GM23338 (cell line): ENCODE results near the gene PRSS8. TPM values are rescaled to one million over a fixed set of nuclear protein-coding genes. Genes with fewer than 3 reads are reported as not detected.

ENCODE experiments used
- ATAC-seq: fragments of 200-7000 bp; cut with Tn5 transposase; 3 replicates; pipeline ENCODE4 v1.9.1; 2020
- DNase-seq: peaks from one replicate; pipeline ENCODE4 v3.0.0-alpha.2; 2015; ENCODE audit warnings: low spot score
- H2AFZ ChIP-seq: fragments of 200-600 bp; sonication (generic); 2 replicates; pipeline ENCODE4 v1.8.0; 2016; ENCODE audit warnings: antibody characterized with exemption, mild to moderate bottlenecking, moderate library complexity
- H3F3A ChIP-seq: fragments of 200-600 bp; sonication (generic); replicated peaks from 2 replicates; pipeline ENCODE4 v1.8.0; 2017; ENCODE audit warnings: antibody characterized with exemption, mixed run types, low read depth
- H3K27ac ChIP-seq: fragments of 200-600 bp; sonication (generic); 2 replicates; pipeline ENCODE4 v1.6.1; 2016; ENCODE audit warnings: low read depth
- H3K27me3 ChIP-seq: fragments of 200-600 bp; sonication (generic); 2 replicates; pipeline ENCODE4 v1.8.0; 2016; ENCODE audit warnings: mild to moderate bottlenecking, mixed run types, moderate library complexity; ENCODE audit not compliant: insufficient read depth
- H3K36me3 ChIP-seq: fragments of 200-600 bp; sonication (generic); 2 replicates; pipeline ENCODE4 v1.8.0; 2016; ENCODE audit warnings: mild to moderate bottlenecking; ENCODE audit not compliant: insufficient read depth
- H3K4me1 ChIP-seq: fragments of 200-600 bp; sonication (generic); 2 replicates; pipeline ENCODE4 v1.8.0; 2016; ENCODE audit warnings: mild to moderate bottlenecking, moderate library complexity; ENCODE audit not compliant: insufficient read depth
- H3K4me2 ChIP-seq: fragments of 200-600 bp; sonication (generic); 2 replicates; pipeline ENCODE4 v1.7.1; 2017; ENCODE audit warnings: mixed run types
- H3K4me3 ChIP-seq: fragments of 200-600 bp; sonication (generic); 2 replicates; pipeline ENCODE4 v1.6.1; 2016; ENCODE audit warnings: mixed run types
- H3K79me2 ChIP-seq: fragments of 200-600 bp; sonication (generic); replicated peaks from 2 replicates; pipeline ENCODE4 v1.8.0; 2017; ENCODE audit warnings: mild to moderate bottlenecking; ENCODE audit not compliant: insufficient read depth
- H3K9me2 ChIP-seq: fragments of 200-600 bp; sonication (generic); 2 replicates; pipeline ENCODE4 v1.8.0; 2017; ENCODE audit not compliant: insufficient read depth
- H4K20me1 ChIP-seq: fragments of 200-600 bp; sonication (generic); replicated peaks from 2 replicates; pipeline ENCODE4 v1.8.0; 2017; ENCODE audit warnings: mild to moderate bottlenecking; ENCODE audit not compliant: insufficient read depth
- H3K27ac Mint-ChIP-seq: 2 replicates; pipeline ENCODE4 v1.8.0; 2020; ENCODE audit warnings: inconsistent platforms, mild to moderate bottlenecking, moderate library complexity, mixed read lengths
- H3K27me3 Mint-ChIP-seq: 3 replicates; pipeline ENCODE4 v1.8.0; 2022; ENCODE audit warnings: low read depth, mild to moderate bottlenecking, moderate library complexity, mixed read lengths, inconsistent platforms; ENCODE audit not compliant: insufficient read depth, poor library complexity
- H3K36me3 Mint-ChIP-seq: 3 replicates; pipeline ENCODE4 v1.8.0; 2021; ENCODE audit warnings: low read depth, mild to moderate bottlenecking, inconsistent platforms, moderate library complexity, mixed read lengths
- H3K4me1 Mint-ChIP-seq: 3 replicates; pipeline ENCODE4 v1.8.0; 2020; ENCODE audit warnings: mild to moderate bottlenecking, inconsistent platforms, mixed read lengths
- H3K4me3 Mint-ChIP-seq: 3 replicates; pipeline ENCODE4 v1.8.0; 2021; ENCODE audit warnings: moderate library complexity, mild to moderate bottlenecking, inconsistent platforms, mixed read lengths
- H3K9me3 Mint-ChIP-seq: 3 replicates; pipeline ENCODE4 v1.8.0; 2020; ENCODE audit warnings: moderate library complexity, mild to moderate bottlenecking, inconsistent platforms, mixed read lengths
- CREB1 ChIP-seq: fragments of 250-450 bp; sonication (Bioruptor Pico); IDR thresholded peaks from 2 replicates; pipeline ENCODE4 v1.5.0; 2020; ENCODE audit warnings: low read depth, mild to moderate bottlenecking, moderate library complexity
- CTCF ChIP-seq, 2 experiments: fragments of 200-600 bp in 1 of 2; sonication (generic) in 1 of 2; conservative IDR thresholded peaks; 2 replicates each; pipeline versions ENCODE4 v1.5.1 to v1.6.1; 2016 to 2017; ENCODE audit warnings: antibody characterized with exemption in 2 of 2, low read depth in 2 of 2, mild to moderate bottlenecking in 2 of 2, moderate library complexity in 1 of 2
- ETS1 ChIP-seq: IDR thresholded peaks from 2 replicates; pipeline ENCODE4 v1.6.1; 2016; ENCODE audit warnings: antibody characterized with exemption
- EZH2 ChIP-seq: fragments of 200-600 bp; sonication (generic); IDR thresholded peaks from one replicate; pipeline ENCODE4 v1.8.0; 2017; ENCODE audit warnings: antibody characterized with exemption, mild to moderate bottlenecking, low read depth; ENCODE audit not compliant: unreplicated experiment
- EZH2phosphoT487 ChIP-seq: fragments of 200-600 bp; sonication (generic); IDR thresholded peaks from one replicate; pipeline ENCODE4 v1.8.1; 2018; ENCODE audit warnings: antibody characterized with exemption; ENCODE audit not compliant: unreplicated experiment
- JUNB ChIP-seq: IDR thresholded peaks from one replicate; pipeline ENCODE4 v1.6.1; 2016; ENCODE audit warnings: antibody characterized with exemption; ENCODE audit not compliant: unreplicated experiment
- NANOG ChIP-seq: IDR thresholded peaks from 2 replicates; pipeline ENCODE4 v1.6.1; 2016; ENCODE audit warnings: antibody characterized with exemption, borderline replicate concordance
- POLR2AphosphoS5 ChIP-seq: IDR thresholded peaks from 2 replicates; pipeline ENCODE4 v1.6.1; 2016; ENCODE audit warnings: antibody characterized with exemption, low read depth
- STAT1 ChIP-seq: IDR thresholded peaks from one replicate; pipeline ENCODE4 v1.6.1; 2016; ENCODE audit warnings: antibody characterized with exemption; ENCODE audit not compliant: unreplicated experiment
- ZNF114 ChIP-seq: fragments of 250-450 bp; sonication (Bioruptor Pico); IDR thresholded peaks from 2 replicates; pipeline ENCODE4 v1.5.0; 2020; ENCODE audit warnings: mild to moderate bottlenecking, moderate library complexity
- ZNF331 ChIP-seq: fragments of 250-450 bp; sonication (Bioruptor Pico); IDR thresholded peaks from 2 replicates; pipeline ENCODE4 v1.5.0; 2020; ENCODE audit warnings: low read depth, mild to moderate bottlenecking, moderate library complexity
- polyA plus RNA-seq: library from polyadenylated mRNA; unstranded; fragments of >200 nt; fragmentation: Nextera tagmentation; extraction: Ambion mirVana; gene quantifications from 2 replicates; pipeline ENCODE4 v1.2.1, GENCODE V29; 2016
- total RNA-seq: library from RNA; depleted of rRNA; stranded (reverse); fragments of >200 nt; shearing (Covaris generic); gene quantifications from 2 replicates; pipeline ENCODE4 v1.2.3, GENCODE V29; 2014
- TF ChIP-seq, protein P1 (sequence below): fragments of 250-450 bp; sonication (Bioruptor Pico); IDR thresholded peaks from 2 replicates; pipeline ENCODE4 v1.5.0; 2020; ENCODE audit warnings: mild to moderate bottlenecking, moderate library complexity
- TF ChIP-seq, protein P2 (sequence below): IDR thresholded peaks from one replicate; pipeline ENCODE4 v1.6.1; 2018; ENCODE audit warnings: antibody characterized with exemption; ENCODE audit not compliant: unreplicated experiment

The PRSS8 gene
- total and polyA plus RNA-seq, 2 experiments from 2014 or later = 65.3 to 75.9 TPM

DNA sequence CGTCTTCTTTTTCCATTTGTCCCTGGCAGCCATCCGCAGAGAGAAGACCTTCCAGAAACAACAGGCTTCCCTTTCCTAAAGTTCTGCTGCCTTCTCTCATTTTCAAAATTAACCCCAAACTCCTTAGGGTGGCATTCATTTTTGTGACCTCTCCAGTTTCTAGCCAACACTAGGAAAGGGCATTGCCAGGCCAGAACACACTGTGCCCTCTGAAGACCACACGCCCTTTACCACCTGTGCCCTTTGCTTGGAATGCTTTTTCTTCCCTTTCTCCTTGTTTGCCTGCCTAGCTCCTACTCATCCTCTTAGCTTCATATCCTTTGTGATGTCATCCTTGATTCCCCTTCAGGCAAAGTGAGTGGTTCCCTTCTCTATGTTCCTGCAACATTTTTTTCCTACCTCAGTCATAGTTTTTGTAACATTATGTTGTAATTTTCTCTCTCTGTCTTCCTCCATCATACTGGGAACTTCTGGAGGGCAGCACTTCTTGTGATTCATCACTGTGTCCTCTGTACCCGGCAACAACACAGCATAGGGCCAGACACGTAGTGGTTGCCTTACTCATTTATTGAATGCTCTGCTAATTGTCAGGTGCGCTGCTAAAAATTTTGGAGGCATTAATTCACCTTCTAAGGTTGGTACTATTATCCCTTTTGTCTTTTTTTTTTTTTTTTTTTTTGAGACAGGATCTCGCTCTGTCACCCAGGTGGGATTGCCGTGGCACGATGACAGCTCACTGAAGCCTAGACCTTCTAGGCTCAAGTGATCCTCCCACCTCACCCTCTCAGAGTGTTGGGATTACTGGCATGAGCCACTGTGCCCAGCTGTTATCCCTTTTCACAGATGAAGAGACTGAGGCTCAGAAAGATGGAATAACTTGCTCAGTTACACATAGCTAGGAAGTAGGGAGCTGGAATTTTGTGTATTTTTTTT, 17.0 kb downstream of the PRSS8 start:
- Mint-ChIP-seq H3K36me3 (peaks cover 57% of the 10 kb centered on the region), H3K4me3 (peak overlapping the region; percentile 89), H3K27me3 (peaks cover 14% of the 10 kb centered on the region), H3K9me3 (peaks cover 2% of the 10 kb centered on the region; the same call in 1 of the 3 replicates), H3K27ac (peak overlapping the region; percentile 81), H3K4me1 (peaks cover 8% of the 10 kb centered on the region)
- peaks cover 18% of the 10 kb centered on the region; the same call in 1 of the 2 replicates for H3F3A ChIP-seq
- ATAC-seq = no peak
- peaks cover 21% of the 10 kb centered on the region for H3K79me2 ChIP-seq
- H3K4me3 ChIP-seq = peak overlapping the region; percentile 93
- DNase-seq = no peak
- H3K27me3 ChIP-seq = no peaks in the 10 kb centered on the region
- H3K36me3 ChIP-seq = peaks cover 32% of the 10 kb centered on the region
- peak overlapping the region; percentile 87 for H3K27ac ChIP-seq
- H3K9me2 ChIP-seq = no peaks in the 10 kb centered on the region
- no peak overlapping the region for H2AFZ ChIP-seq
- peak overlapping the region; percentile 100 for H3K4me2 ChIP-seq
- H4K20me1 ChIP-seq = peaks cover 10% of the 10 kb centered on the region
- peaks cover 7% of the 10 kb centered on the region for H3K4me1 ChIP-seq
- TF ChIP-seq, protein P1, sequence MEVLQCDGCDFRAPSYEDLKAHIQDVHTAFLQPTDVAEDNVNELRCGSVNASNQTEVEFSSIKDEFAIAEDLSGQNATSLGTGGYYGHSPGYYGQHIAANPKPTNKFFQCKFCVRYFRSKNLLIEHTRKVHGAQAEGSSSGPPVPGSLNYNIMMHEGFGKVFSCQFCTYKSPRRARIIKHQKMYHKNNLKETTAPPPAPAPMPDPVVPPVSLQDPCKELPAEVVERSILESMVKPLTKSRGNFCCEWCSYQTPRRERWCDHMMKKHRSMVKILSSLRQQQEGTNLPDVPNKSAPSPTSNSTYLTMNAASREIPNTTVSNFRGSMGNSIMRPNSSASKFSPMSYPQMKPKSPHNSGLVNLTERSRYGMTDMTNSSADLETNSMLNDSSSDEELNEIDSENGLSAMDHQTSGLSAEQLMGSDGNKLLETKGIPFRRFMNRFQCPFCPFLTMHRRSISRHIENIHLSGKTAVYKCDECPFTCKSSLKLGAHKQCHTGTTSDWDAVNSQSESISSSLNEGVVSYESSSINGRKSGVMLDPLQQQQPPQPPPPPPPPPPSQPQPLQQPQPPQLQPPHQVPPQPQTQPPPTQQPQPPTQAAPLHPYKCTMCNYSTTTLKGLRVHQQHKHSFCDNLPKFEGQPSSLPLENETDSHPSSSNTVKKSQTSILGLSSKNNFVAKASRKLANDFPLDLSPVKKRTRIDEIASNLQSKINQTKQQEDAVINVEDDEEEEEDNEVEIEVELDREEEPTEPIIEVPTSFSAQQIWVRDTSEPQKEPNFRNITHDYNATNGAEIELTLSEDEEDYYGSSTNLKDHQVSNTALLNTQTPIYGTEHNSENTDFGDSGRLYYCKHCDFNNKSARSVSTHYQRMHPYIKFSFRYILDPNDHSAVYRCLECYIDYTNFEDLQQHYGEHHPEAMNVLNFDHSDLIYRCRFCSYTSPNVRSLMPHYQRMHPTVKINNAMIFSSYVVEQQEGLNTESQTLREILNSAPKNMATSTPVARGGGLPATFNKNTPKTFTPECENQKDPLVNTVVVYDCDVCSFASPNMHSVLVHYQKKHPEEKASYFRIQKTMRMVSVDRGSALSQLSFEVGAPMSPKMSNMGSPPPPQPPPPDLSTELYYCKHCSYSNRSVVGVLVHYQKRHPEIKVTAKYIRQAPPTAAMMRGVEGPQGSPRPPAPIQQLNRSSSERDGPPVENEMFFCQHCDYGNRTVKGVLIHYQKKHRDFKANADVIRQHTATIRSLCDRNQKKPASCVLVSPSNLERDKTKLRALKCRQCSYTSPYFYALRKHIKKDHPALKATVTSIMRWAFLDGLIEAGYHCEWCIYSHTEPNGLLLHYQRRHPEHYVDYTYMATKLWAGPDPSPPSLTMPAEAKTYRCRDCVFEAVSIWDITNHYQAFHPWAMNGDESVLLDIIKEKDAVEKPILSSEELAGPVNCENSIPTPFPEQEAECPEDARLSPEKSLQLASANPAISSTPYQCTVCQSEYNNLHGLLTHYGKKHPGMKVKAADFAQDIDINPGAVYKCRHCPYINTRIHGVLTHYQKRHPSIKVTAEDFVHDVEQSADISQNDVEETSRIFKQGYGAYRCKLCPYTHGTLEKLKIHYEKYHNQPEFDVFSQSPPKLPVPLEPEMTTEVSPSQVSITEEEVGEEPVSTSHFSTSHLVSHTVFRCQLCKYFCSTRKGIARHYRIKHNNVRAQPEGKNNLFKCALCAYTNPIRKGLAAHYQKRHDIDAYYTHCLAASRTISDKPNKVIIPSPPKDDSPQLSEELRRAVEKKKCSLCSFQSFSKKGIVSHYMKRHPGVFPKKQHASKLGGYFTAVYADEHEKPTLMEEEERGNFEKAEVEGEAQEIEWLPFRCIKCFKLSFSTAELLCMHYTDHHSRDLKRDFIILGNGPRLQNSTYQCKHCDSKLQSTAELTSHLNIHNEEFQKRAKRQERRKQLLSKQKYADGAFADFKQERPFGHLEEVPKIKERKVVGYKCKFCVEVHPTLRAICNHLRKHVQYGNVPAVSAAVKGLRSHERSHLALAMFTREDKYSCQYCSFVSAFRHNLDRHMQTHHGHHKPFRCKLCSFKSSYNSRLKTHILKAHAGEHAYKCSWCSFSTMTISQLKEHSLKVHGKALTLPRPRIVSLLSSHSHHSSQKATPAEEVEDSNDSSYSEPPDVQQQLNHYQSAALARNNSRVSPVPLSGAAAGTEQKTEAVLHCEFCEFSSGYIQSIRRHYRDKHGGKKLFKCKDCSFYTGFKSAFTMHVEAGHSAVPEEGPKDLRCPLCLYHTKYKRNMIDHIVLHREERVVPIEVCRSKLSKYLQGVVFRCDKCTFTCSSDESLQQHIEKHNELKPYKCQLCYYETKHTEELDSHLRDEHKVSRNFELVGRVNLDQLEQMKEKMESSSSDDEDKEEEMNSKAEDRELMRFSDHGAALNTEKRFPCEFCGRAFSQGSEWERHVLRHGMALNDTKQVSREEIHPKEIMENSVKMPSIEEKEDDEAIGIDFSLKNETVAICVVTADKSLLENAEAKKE (CRISPR knock-in tag) = no peak
- TF ChIP-seq ZNF331 (CRISPR knock-in tag) (no peak), JUNB (no peak), STAT1 (no peak), EZH2 (no peak), ETS1 (no peak), EZH2phosphoT487 (no peak), CREB1 (CRISPR knock-in tag) (no peak), CTCF (conservative IDR thresholded peaks at IDR 0.05; ENCODE audit: low read depth in 2 of 2) (no peak), ZNF114 (no peak), POLR2AphosphoS5 (no peak), NANOG (no peak)
- TF ChIP-seq, protein P2, sequence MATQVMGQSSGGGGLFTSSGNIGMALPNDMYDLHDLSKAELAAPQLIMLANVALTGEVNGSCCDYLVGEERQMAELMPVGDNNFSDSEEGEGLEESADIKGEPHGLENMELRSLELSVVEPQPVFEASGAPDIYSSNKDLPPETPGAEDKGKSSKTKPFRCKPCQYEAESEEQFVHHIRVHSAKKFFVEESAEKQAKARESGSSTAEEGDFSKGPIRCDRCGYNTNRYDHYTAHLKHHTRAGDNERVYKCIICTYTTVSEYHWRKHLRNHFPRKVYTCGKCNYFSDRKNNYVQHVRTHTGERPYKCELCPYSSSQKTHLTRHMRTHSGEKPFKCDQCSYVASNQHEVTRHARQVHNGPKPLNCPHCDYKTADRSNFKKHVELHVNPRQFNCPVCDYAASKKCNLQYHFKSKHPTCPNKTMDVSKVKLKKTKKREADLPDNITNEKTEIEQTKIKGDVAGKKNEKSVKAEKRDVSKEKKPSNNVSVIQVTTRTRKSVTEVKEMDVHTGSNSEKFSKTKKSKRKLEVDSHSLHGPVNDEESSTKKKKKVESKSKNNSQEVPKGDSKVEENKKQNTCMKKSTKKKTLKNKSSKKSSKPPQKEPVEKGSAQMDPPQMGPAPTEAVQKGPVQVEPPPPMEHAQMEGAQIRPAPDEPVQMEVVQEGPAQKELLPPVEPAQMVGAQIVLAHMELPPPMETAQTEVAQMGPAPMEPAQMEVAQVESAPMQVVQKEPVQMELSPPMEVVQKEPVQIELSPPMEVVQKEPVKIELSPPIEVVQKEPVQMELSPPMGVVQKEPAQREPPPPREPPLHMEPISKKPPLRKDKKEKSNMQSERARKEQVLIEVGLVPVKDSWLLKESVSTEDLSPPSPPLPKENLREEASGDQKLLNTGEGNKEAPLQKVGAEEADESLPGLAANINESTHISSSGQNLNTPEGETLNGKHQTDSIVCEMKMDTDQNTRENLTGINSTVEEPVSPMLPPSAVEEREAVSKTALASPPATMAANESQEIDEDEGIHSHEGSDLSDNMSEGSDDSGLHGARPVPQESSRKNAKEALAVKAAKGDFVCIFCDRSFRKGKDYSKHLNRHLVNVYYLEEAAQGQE = no peak
